Liver (tissue), 9 donors: Measurements from ENCODE around the gene TECRL. TPM values are rescaled to one million over a fixed set of nuclear protein-coding genes. Genes with fewer than 3 reads are reported as not detected.

ENCODE experiments used
- DNase-seq: peaks from one replicate; pipeline ENCODE4 v3.0.0-alpha.2; 2017; ENCODE audit warnings: low spot score
- H3K27ac ChIP-seq, 2 donors: one replicate each; pipeline ENCODE4 v1.7.0; 2013; ENCODE audit warnings: inconsistent platforms in 2 of 2, low read length in 2 of 2, control low read depth in 1 of 2, low read depth in 1 of 2, mild to moderate bottlenecking in 1 of 2
- H3K27me3 ChIP-seq, 4 donors: one replicate each; pipeline versions ENCODE4 v1.6.1 to v1.7.0; 2013; ENCODE audit warnings: low read length in 3 of 4, inconsistent platforms in 1 of 4, mild to moderate bottlenecking in 1 of 4, moderate library complexity in 1 of 4; ENCODE audit not compliant: control insufficient read depth in 4 of 4, insufficient read depth in 4 of 4
- H3K36me3 ChIP-seq, 4 donors: one replicate each; pipeline versions ENCODE4 v1.6.1 to v1.7.0; 2013; ENCODE audit warnings: low read length in 3 of 4, mild to moderate bottlenecking in 3 of 4, low read depth in 1 of 4, moderate library complexity in 1 of 4; ENCODE audit not compliant: control insufficient read depth in 4 of 4, insufficient read depth in 3 of 4
- H3K4me1 ChIP-seq, 4 donors: one replicate each; pipeline versions ENCODE4 v1.6.1 to v1.7.0; 2013; ENCODE audit warnings: low read length in 3 of 4, mild to moderate bottlenecking in 3 of 4, moderate library complexity in 1 of 4; ENCODE audit not compliant: control insufficient read depth in 4 of 4, insufficient read depth in 4 of 4
- H3K4me3 ChIP-seq, 3 donors: one replicate each; pipeline versions ENCODE4 v1.6.1 to v1.7.0; 2013; ENCODE audit warnings: low read length in 3 of 3, control low read depth in 1 of 3, low read depth in 1 of 3, mild to moderate bottlenecking in 1 of 3
- H3K9ac ChIP-seq, 2 donors: one replicate each; pipeline ENCODE4 v1.7.0; 2013; ENCODE audit warnings: low read length in 2 of 2, mild to moderate bottlenecking in 2 of 2, moderate library complexity in 2 of 2, control low read depth in 1 of 2, low read depth in 1 of 2
- H3K9me3 ChIP-seq, 4 donors: one replicate each; pipeline versions ENCODE4 v1.6.1 to v1.7.0; 2013; ENCODE audit warnings: low read length in 3 of 4; ENCODE audit not compliant: control insufficient read depth in 4 of 4
- EGR1 ChIP-seq, 2 donors: IDR thresholded peaks; 2 replicates each; pipeline ENCODE4 v1.6.1; 2016 to 2018; ENCODE audit warnings: antibody characterized with exemption in 2 of 2, low read depth in 2 of 2
- FOXA1 ChIP-seq: IDR thresholded peaks from 2 replicates; pipeline ENCODE4 v1.6.1; 2016; ENCODE audit warnings: antibody characterized with exemption
- FOXA2 ChIP-seq: IDR thresholded peaks from 2 replicates; pipeline ENCODE4 v1.6.1; 2016; ENCODE audit warnings: antibody characterized with exemption
- GABPA ChIP-seq, 2 donors: IDR thresholded peaks in 1 of 2; conservative IDR thresholded peaks in 1 of 2; 2 replicates each; pipeline ENCODE4 v1.6.1; 2016; ENCODE audit warnings: antibody characterized with exemption in 2 of 2, mild to moderate bottlenecking in 1 of 2, moderate library complexity in 1 of 2
- HNF4A ChIP-seq, 2 donors: conservative IDR thresholded peaks; 2 replicates each; pipeline ENCODE4 v1.6.1; 2016; ENCODE audit warnings: antibody characterized with exemption in 2 of 2, mild to moderate bottlenecking in 2 of 2
- HNF4G ChIP-seq: IDR thresholded peaks from 2 replicates; pipeline ENCODE4 v1.6.1; 2016; ENCODE audit warnings: antibody characterized with exemption
- JUND ChIP-seq, 2 donors: IDR thresholded peaks; 2 replicates each; pipeline ENCODE4 v1.6.1; 2016; ENCODE audit warnings: antibody characterized with exemption in 2 of 2
- NR2F2 ChIP-seq: IDR thresholded peaks from 2 replicates; pipeline ENCODE4 v1.6.1; 2016; ENCODE audit warnings: antibody characterized with exemption
- RAD21 ChIP-seq, 2 donors: IDR thresholded peaks; 2 replicates each; pipeline ENCODE4 v1.6.1; 2016; ENCODE audit warnings: antibody characterized with exemption in 2 of 2, mild to moderate bottlenecking in 2 of 2
- REST ChIP-seq: IDR thresholded peaks from 2 replicates; pipeline ENCODE4 v1.6.1; 2016; ENCODE audit warnings: antibody characterized with exemption, mild to moderate bottlenecking
- RXRA ChIP-seq, 2 donors: IDR thresholded peaks; 2 replicates each; pipeline ENCODE4 v1.6.1; 2017 to 2018; ENCODE audit warnings: antibody characterized with exemption in 2 of 2, mild to moderate bottlenecking in 1 of 2
- SP1 ChIP-seq: IDR thresholded peaks from 2 replicates; pipeline ENCODE4 v1.6.1; 2018; ENCODE audit warnings: antibody characterized with exemption, mild to moderate bottlenecking
- TAF1 ChIP-seq: conservative IDR thresholded peaks from 2 replicates; pipeline ENCODE4 v1.6.1; 2016; ENCODE audit warnings: antibody characterized with exemption, mild to moderate bottlenecking
- YY1 ChIP-seq: IDR thresholded peaks from 2 replicates; pipeline ENCODE4 v1.6.1; 2016; ENCODE audit warnings: antibody characterized with exemption, mild to moderate bottlenecking
- WGBS: extraction: QIAGEN DNeasy Blood & Tissue Kit; methylation state at CpG from one replicate; pipeline ENCODE4 v1.1.7; 2013; 5-methylcytosine and 5-hydroxymethylcytosine counted together
- polyA plus RNA-seq, 2 donors: library from polyadenylated mRNA; stranded (reverse) in 1 of 2; unstranded in 1 of 2; fragments of 200-250 nt in 1 of 2; fragments of >200 nt in 1 of 2; fragmentation: Nextera tagmentation in 1 of 2; extraction: Ambion mirVana in 1 of 2; gene quantifications; one replicate each; pipeline versions ENCODE4 v1.2.1 to v1.2.3, GENCODE V29; 2013 to 2015
- total RNA-seq, 2 donors: library from RNA; depleted of rRNA; stranded (reverse); fragments of >200 nt; gene quantifications; one replicate each; pipeline ENCODE4 v1.2.3, GENCODE V29; 2014
- TF ChIP-seq, protein P1 (sequence below): IDR thresholded peaks from 2 replicates; pipeline ENCODE4 v1.6.1; 2016; ENCODE audit warnings: antibody characterized with exemption
- TF ChIP-seq, protein P2 (sequence below): IDR thresholded peaks from 2 replicates; pipeline ENCODE4 v1.6.1; 2016; ENCODE audit warnings: antibody characterized with exemption
- TF ChIP-seq, protein P3 (sequence below): IDR thresholded peaks from 2 replicates; pipeline ENCODE4 v1.6.1; 2016; ENCODE audit warnings: antibody characterized with exemption
- TF ChIP-seq, protein P4 (sequence below): fragments of 150-350 bp; IDR thresholded peaks from 2 replicates; pipeline ENCODE4 v1.5.1; 2017; ENCODE audit warnings: improper control_type of control experiment, low read depth, low read length; ENCODE audit not compliant: missing input control
- donor health status: healthy.
- donor health status: healthy.
- donor health status: healthy.
- donor health status: healthy.
- donor health status: healthy.

The TECRL gene
- total and polyA plus RNA-seq, 4 donors, result not detected

- no peak for TF ChIP-seq REST
- no peak for TF ChIP-seq EGR1 (IDR thresholded peaks at IDR 0.05; ENCODE audit: low read depth in 2 of 2)
- TF ChIP-seq GABPA (IDR thresholded peaks at IDR 0.05 in 1 of 2, conservative IDR thresholded peaks at IDR 0.05 in 1 of 2), result no peak
- TF ChIP-seq NR2F2, result no peak
- no peak for TF ChIP-seq YY1
- TF ChIP-seq, protein P1, sequence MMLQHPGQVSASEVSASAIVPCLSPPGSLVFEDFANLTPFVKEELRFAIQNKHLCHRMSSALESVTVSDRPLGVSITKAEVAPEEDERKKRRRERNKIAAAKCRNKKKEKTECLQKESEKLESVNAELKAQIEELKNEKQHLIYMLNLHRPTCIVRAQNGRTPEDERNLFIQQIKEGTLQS, result no peak
- no peak for TF ChIP-seq RAD21 (IDR thresholded peaks at IDR 0.05)
- no peak for TF ChIP-seq FOXA2
- TF ChIP-seq RXRA (IDR thresholded peaks at IDR 0.05), result no peak
- no peak for TF ChIP-seq HNF4G
These were observed 8.7 kb upstream of the TECRL start (continued) for GRCh38 chr4:64417974-64418373.

- DNase-seq, result no peak
- H3K4me3 ChIP-seq, result no peak overlapping the region
- H3K27me3 ChIP-seq, result no peaks in the 10 kb centered on the region
- H3K9ac ChIP-seq, result no peak overlapping the region
- no peaks in the 10 kb centered on the region for H3K9me3 ChIP-seq
- TF ChIP-seq FOXA1 (no peak), SP1 (no peak), HNF4A (conservative IDR thresholded peaks at IDR 0.05) (no peak), TAF1 (no peak), RAD21 (IDR thresholded peaks at IDR 0.05) (no peak), YY1 (no peak), REST (no peak), GABPA (IDR thresholded peaks at IDR 0.05 in 1 of 2, conservative IDR thresholded peaks at IDR 0.05 in 1 of 2) (no peak), FOXA2 (no peak), HNF4G (no peak), EGR1 (IDR thresholded peaks at IDR 0.05; ENCODE audit: low read depth in 2 of 2) (no peak), JUND (IDR thresholded peaks at IDR 0.05) (no peak), RXRA (IDR thresholded peaks at IDR 0.05) (no peak), NR2F2 (no peak)
- TF ChIP-seq, protein P2, sequence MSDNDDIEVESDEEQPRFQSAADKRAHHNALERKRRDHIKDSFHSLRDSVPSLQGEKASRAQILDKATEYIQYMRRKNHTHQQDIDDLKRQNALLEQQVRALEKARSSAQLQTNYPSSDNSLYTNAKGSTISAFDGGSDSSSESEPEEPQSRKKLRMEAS, result no peak
- TF ChIP-seq, protein P3, sequence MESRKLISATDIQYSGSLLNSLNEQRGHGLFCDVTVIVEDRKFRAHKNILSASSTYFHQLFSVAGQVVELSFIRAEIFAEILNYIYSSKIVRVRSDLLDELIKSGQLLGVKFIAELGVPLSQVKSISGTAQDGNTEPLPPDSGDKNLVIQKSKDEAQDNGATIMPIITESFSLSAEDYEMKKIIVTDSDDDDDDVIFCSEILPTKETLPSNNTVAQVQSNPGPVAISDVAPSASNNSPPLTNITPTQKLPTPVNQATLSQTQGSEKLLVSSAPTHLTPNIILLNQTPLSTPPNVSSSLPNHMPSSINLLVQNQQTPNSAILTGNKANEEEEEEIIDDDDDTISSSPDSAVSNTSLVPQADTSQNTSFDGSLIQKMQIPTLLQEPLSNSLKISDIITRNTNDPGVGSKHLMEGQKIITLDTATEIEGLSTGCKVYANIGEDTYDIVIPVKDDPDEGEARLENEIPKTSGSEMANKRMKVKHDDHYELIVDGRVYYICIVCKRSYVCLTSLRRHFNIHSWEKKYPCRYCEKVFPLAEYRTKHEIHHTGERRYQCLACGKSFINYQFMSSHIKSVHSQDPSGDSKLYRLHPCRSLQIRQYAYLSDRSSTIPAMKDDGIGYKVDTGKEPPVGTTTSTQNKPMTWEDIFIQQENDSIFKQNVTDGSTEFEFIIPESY, result no peak
- TF ChIP-seq, protein P4, sequence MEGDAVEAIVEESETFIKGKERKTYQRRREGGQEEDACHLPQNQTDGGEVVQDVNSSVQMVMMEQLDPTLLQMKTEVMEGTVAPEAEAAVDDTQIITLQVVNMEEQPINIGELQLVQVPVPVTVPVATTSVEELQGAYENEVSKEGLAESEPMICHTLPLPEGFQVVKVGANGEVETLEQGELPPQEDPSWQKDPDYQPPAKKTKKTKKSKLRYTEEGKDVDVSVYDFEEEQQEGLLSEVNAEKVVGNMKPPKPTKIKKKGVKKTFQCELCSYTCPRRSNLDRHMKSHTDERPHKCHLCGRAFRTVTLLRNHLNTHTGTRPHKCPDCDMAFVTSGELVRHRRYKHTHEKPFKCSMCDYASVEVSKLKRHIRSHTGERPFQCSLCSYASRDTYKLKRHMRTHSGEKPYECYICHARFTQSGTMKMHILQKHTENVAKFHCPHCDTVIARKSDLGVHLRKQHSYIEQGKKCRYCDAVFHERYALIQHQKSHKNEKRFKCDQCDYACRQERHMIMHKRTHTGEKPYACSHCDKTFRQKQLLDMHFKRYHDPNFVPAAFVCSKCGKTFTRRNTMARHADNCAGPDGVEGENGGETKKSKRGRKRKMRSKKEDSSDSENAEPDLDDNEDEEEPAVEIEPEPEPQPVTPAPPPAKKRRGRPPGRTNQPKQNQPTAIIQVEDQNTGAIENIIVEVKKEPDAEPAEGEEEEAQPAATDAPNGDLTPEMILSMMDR, result no peak
- TF ChIP-seq, protein P1, result no peak
- H3K27ac ChIP-seq, result no peak overlapping the region
- no peaks in the 10 kb centered on the region for H3K4me1 ChIP-seq
- H3K36me3 ChIP-seq, result no peaks in the 10 kb centered on the region
- WGBS, result 54% methylated on average over 1 of the region's 1 CpG
These were observed 2.2 kb downstream of the TECRL start for GRCh38 chr4:64407000-64407399.
